Stimulated activated CD8-positive, alpha-beta memory T cell treated with anti-CD3 and anti-CD28 coated beads, Interleukin-7, amount 100 ng/mL, for 1 hour (primary cell): ENCODE data around the gene UBE2D2.
"Not testable (repeated sequence)": the region's sequence is repeated elsewhere in the genome, so short reads cannot be mapped to it uniquely, and the experiment has no call there.

Source experiments
- DNase-seq, 2 donors: peaks; one replicate each; pipeline ENCODE4 v3.0.0-alpha.2; 2020; ENCODE audit warnings: low read depth in 2 of 2

UBE2D2 gene

GRCh38 chr5:139584137-139584536 lies 23.0 kb downstream of the UBE2D2 start:
- no peak for DNase-seq

- DNase-seq = not testable (repeated sequence)
Measured at GRCh38 chr5:139588116-139588515, 27.0 kb downstream of the UBE2D2 start.

- no peak for DNase-seq
Measured at GRCh38 chr5:139588962-139589361, 27.8 kb downstream of the UBE2D2 start.

GRCh38 chr5:139592289-139592688 lies 31.1 kb downstream of the UBE2D2 start:
- no peak for DNase-seq

GRCh38 chr5:139593076-139593475 lies 31.9 kb downstream of the UBE2D2 start:
- DNase-seq = not testable (repeated sequence)

GRCh38 chr5:139593716-139594319 lies 32.7 kb downstream of the UBE2D2 start:
- no peak for DNase-seq

- no peak for DNase-seq
Measured at GRCh38 chr5:139597134-139597533, 36.0 kb downstream of the UBE2D2 start.

- not testable (repeated sequence) for DNase-seq
Measured at GRCh38 chr5:139598601-139598965, 37.4 kb downstream of the UBE2D2 start.

- DNase-seq = no peak
Measured at GRCh38 chr5:139600336-139600949, 39.3 kb downstream of the UBE2D2 start.

GRCh38 chr5:139601429-139601828 lies 40.3 kb downstream of the UBE2D2 start:
- DNase-seq = no peak

GRCh38 chr5:139601948-139602347 lies 40.8 kb downstream of the UBE2D2 start:
- not testable (repeated sequence) for DNase-seq

GRCh38 chr5:139605887-139606286 lies 44.7 kb downstream of the UBE2D2 start:
- DNase-seq = no peak

GRCh38 chr5:139611703-139612584 lies 50.8 kb downstream of the UBE2D2 start:
- no peak for DNase-seq

- no peak for DNase-seq
Measured at GRCh38 chr5:139619861-139620260, 58.7 kb downstream of the UBE2D2 start.

- not testable (repeated sequence) for DNase-seq
Measured at GRCh38 chr5:139625398-139625797, 64.3 kb downstream of the UBE2D2 start.

- no peak for DNase-seq
Measured at GRCh38 chr5:139630855-139631254, 69.7 kb downstream of the UBE2D2 start.

- DNase-seq = no peak
Measured at GRCh38 chr5:139631520-139632165, 70.5 kb downstream of the UBE2D2 start.

- DNase-seq = peak in 1 of 2 donors; percentile 39
Measured at GRCh38 chr5:139633295-139634027, 72.3 kb downstream of the UBE2D2 start.

GRCh38 chr5:139634028-139634325 lies 72.8 kb downstream of the UBE2D2 start:
- no peak for DNase-seq

GRCh38 chr5:139634541-139634940 lies 73.4 kb downstream of the UBE2D2 start:
- DNase-seq = no peak

GRCh38 chr5:139635191-139635590 lies 74.1 kb downstream of the UBE2D2 start:
- DNase-seq = no peak
